Measurements from ENCODE around the gene PROX1. TPM values are rescaled to one million over a fixed set of nuclear protein-coding genes. Genes with fewer than 3 reads are reported as not detected.

The PROX1 gene
- total RNA-seq, 1 donor from 2014 or later = 4.8 TPM

GRCh38 chr1:213980906-213981305 is 6.9 kb upstream of the PROX1 start:
- H3K27me3 ChIP-seq (ENCODE audit: insufficient read depth, low read length) = peaks cover 54% of the 10 kb centered on the region
- no peaks in the 10 kb centered on the region for H3K9me3 ChIP-seq (ENCODE audit: insufficient read depth, low read depth, low read length)
- no peak overlapping the region for H2AFZ ChIP-seq (ENCODE audit: low read depth, low read length)
- DNase-seq (ENCODE audit: low read depth) = no peak
- no peak overlapping the region for H3K27ac ChIP-seq (ENCODE audit: low read depth, low read length)
- no peak overlapping the region for H3K4me2 ChIP-seq (ENCODE audit: low read length)
- H3K27ac Mint-ChIP-seq (ENCODE audit: unreplicated experiment) = no peak overlapping the region
- H3K79me2 ChIP-seq (ENCODE audit: insufficient read depth, low read length) = no peaks in the 10 kb centered on the region
- H3K4me3 Mint-ChIP-seq (ENCODE audit: unreplicated experiment) = no peak overlapping the region
- no peaks in the 10 kb centered on the region for H3K36me3 ChIP-seq (ENCODE audit: insufficient read depth, low read length)
- no peak overlapping the region for H3K9ac ChIP-seq (ENCODE audit: low read length)
- H3K36me3 Mint-ChIP-seq (ENCODE audit: low read depth, unreplicated experiment) = peaks cover 3% of the 10 kb centered on the region
- H3K9me3 Mint-ChIP-seq (ENCODE audit: unreplicated experiment) = peaks cover 5% of the 10 kb centered on the region
- peaks cover 82% of the 10 kb centered on the region for H3K27me3 Mint-ChIP-seq (ENCODE audit: low read depth, unreplicated experiment)
- peaks cover 16% of the 10 kb centered on the region for H3K4me1 ChIP-seq (ENCODE audit: insufficient read depth, low read length)
- no peak for FAIRE-seq
- H3K4me1 Mint-ChIP-seq (ENCODE audit: low read depth, unreplicated experiment) = peaks cover 3% of the 10 kb centered on the region
- no peak for TF ChIP-seq CTCF (IDR thresholded peaks at IDR 0.05; ENCODE audit: insufficient read depth, low read depth, low read length)
- no peak for TF ChIP-seq EZH2 (IDR thresholded peaks at IDR 0.05; ENCODE audit: insufficient read depth, low read length)
- H4K20me1 ChIP-seq (ENCODE audit: insufficient read depth, low read length) = no peaks in the 10 kb centered on the region
- H3K4me3 ChIP-seq (ENCODE audit: insufficient read depth, low read depth, low read length) = no peak overlapping the region

GRCh38 chr1:213982289-213982671 is 5.5 kb upstream of the PROX1 start:
- peaks cover 13% of the 10 kb centered on the region for H3K4me1 ChIP-seq (ENCODE audit: insufficient read depth, low read length)
- H3K4me2 ChIP-seq (ENCODE audit: low read length) = peak overlapping the region; percentile 88
- H3K9ac ChIP-seq (ENCODE audit: low read length) = no peak overlapping the region
- DNase-seq (ENCODE audit: low read depth) = no peak
- no peak overlapping the region for H3K27ac ChIP-seq (ENCODE audit: low read depth, low read length)
- Mint-ChIP-seq H3K36me3 (ENCODE audit: low read depth, unreplicated experiment) (peaks cover 3% of the 10 kb centered on the region), H3K4me1 (ENCODE audit: low read depth, unreplicated experiment) (peaks cover 3% of the 10 kb centered on the region), H3K4me3 (ENCODE audit: unreplicated experiment) (peak overlapping the region; percentile 74), H3K9me3 (ENCODE audit: unreplicated experiment) (peaks cover 5% of the 10 kb centered on the region), H3K27ac (ENCODE audit: unreplicated experiment) (peak overlapping the region; percentile 50), H3K27me3 (ENCODE audit: low read depth, unreplicated experiment) (peaks cover 79% of the 10 kb centered on the region)
- H3K36me3 ChIP-seq (ENCODE audit: insufficient read depth, low read length) = no peaks in the 10 kb centered on the region
- peaks cover 66% of the 10 kb centered on the region for H3K27me3 ChIP-seq (ENCODE audit: insufficient read depth, low read length)
- H2AFZ ChIP-seq (ENCODE audit: low read depth, low read length) = peak overlapping the region; percentile 75
- no peak for FAIRE-seq
- H4K20me1 ChIP-seq (ENCODE audit: insufficient read depth, low read length) = no peaks in the 10 kb centered on the region
- no peak overlapping the region for H3K4me3 ChIP-seq (ENCODE audit: insufficient read depth, low read depth, low read length)
- no peaks in the 10 kb centered on the region for H3K9me3 ChIP-seq (ENCODE audit: insufficient read depth, low read depth, low read length)
- no peaks in the 10 kb centered on the region for H3K79me2 ChIP-seq (ENCODE audit: insufficient read depth, low read length)
- TF ChIP-seq EZH2 (IDR thresholded peaks at IDR 0.05; ENCODE audit: insufficient read depth, low read length) = no peak
- TF ChIP-seq CTCF (IDR thresholded peaks at IDR 0.05; ENCODE audit: insufficient read depth, low read depth, low read length) = no peak

- Histone ChIP-seq H4K20me1 (ENCODE audit: insufficient read depth, low read length) (no peaks in the 10 kb centered on the region), H3K27me3 (ENCODE audit: insufficient read depth, low read length) (peaks cover 66% of the 10 kb centered on the region), H3K79me2 (ENCODE audit: insufficient read depth, low read length) (no peaks in the 10 kb centered on the region), H3K9ac (ENCODE audit: low read length) (peak overlapping the region; percentile 46), H3K4me3 (ENCODE audit: insufficient read depth, low read depth, low read length) (peak overlapping the region; percentile 54), H3K4me2 (ENCODE audit: low read length) (peak overlapping the region; percentile 88), H3K9me3 (ENCODE audit: insufficient read depth, low read depth, low read length) (no peaks in the 10 kb centered on the region), H2AFZ (ENCODE audit: low read depth, low read length) (peak overlapping the region; percentile 75), H3K27ac (ENCODE audit: low read depth, low read length) (no peak overlapping the region), H3K4me1 (ENCODE audit: insufficient read depth, low read length) (peaks cover 13% of the 10 kb centered on the region), H3K36me3 (ENCODE audit: insufficient read depth, low read length) (no peaks in the 10 kb centered on the region)
- peaks cover 77% of the 10 kb centered on the region for H3K27me3 Mint-ChIP-seq (ENCODE audit: low read depth, unreplicated experiment)
- no peak overlapping the region for H3K27ac Mint-ChIP-seq (ENCODE audit: unreplicated experiment)
- no peak for FAIRE-seq
- H3K4me1 Mint-ChIP-seq (ENCODE audit: low read depth, unreplicated experiment) = peaks cover 3% of the 10 kb centered on the region
- TF ChIP-seq EZH2 (IDR thresholded peaks at IDR 0.05; ENCODE audit: insufficient read depth, low read length) = peak; percentile 76
- TF ChIP-seq CTCF (IDR thresholded peaks at IDR 0.05; ENCODE audit: insufficient read depth, low read depth, low read length) = no peak
- peaks cover 5% of the 10 kb centered on the region for H3K9me3 Mint-ChIP-seq (ENCODE audit: unreplicated experiment)
- H3K36me3 Mint-ChIP-seq (ENCODE audit: low read depth, unreplicated experiment) = peaks cover 3% of the 10 kb centered on the region
- H3K4me3 Mint-ChIP-seq (ENCODE audit: unreplicated experiment) = peak overlapping the region; percentile 74
- no peak for DNase-seq (ENCODE audit: low read depth)
Observed at GRCh38 chr1:213982672-213983492, 4.9 kb upstream of the PROX1 start.
